H9 (cell line): ENCODE measurements around the gene OR10V1. TPM values are rescaled to one million over a fixed set of nuclear protein-coding genes. Genes with fewer than 3 reads are reported as not detected.

Experiments
- DNase-seq: peaks from one replicate; pipeline ENCODE4 v3.0.0-alpha.2; 2017
- H2AFZ ChIP-seq: one replicate; pipeline ENCODE4 v1.6.1; 2013; ENCODE audit warnings: mild to moderate bottlenecking, low read length, control low read depth, moderate library complexity
- H2AK5ac ChIP-seq: 2 replicates; pipeline ENCODE4 v1.6.1; 2013; ENCODE audit warnings: low read length, control low read depth, mixed read lengths; ENCODE audit not compliant: insufficient read length
- H2BK120ac ChIP-seq: one replicate; pipeline ENCODE4 v1.6.1; 2013; ENCODE audit warnings: low read depth, mild to moderate bottlenecking, low read length, control low read depth, inconsistent platforms; ENCODE audit not compliant: poor library complexity, severe bottlenecking
- H2BK12ac ChIP-seq: 2 replicates; pipeline ENCODE4 v1.6.1; 2013; ENCODE audit warnings: low read length, control low read depth, mixed read lengths, low read depth; ENCODE audit not compliant: insufficient read length
- H2BK15ac ChIP-seq: 2 replicates; pipeline ENCODE4 v1.6.1; 2013; ENCODE audit warnings: low read depth, low read length, control low read depth
- H2BK20ac ChIP-seq: one replicate; pipeline ENCODE4 v1.6.1; 2013; ENCODE audit warnings: low read depth, mild to moderate bottlenecking, low read length, control low read depth, inconsistent platforms; ENCODE audit not compliant: poor library complexity, severe bottlenecking
- H2BK5ac ChIP-seq: 2 replicates; pipeline ENCODE4 v1.6.1; 2013; ENCODE audit warnings: low read length, control low read depth, mixed read lengths; ENCODE audit not compliant: insufficient read length
- H3K14ac ChIP-seq: 2 replicates; pipeline ENCODE4 v1.6.1; 2013; ENCODE audit warnings: low read length, control low read depth; ENCODE audit not compliant: insufficient read depth
- H3K18ac ChIP-seq: 2 replicates; pipeline ENCODE4 v1.6.1; 2013; ENCODE audit warnings: low read depth, mild to moderate bottlenecking, mixed read lengths, low read length, control low read depth; ENCODE audit not compliant: insufficient read length
- H3K23ac ChIP-seq: 2 replicates; pipeline ENCODE4 v1.6.1; 2013; ENCODE audit warnings: low read length, control low read depth, mixed read lengths, low read depth; ENCODE audit not compliant: insufficient read length
- H3K23me2 ChIP-seq: 2 replicates; pipeline ENCODE4 v1.6.1; 2013; ENCODE audit warnings: low read depth, mild to moderate bottlenecking, mixed read lengths, low read length, control low read depth; ENCODE audit not compliant: insufficient read length, poor library complexity, severe bottlenecking
- H3K27ac ChIP-seq: 2 replicates; pipeline ENCODE4 v1.5.1; 2013; ENCODE audit warnings: low read length, control low read depth, mixed read lengths, low read depth; ENCODE audit not compliant: insufficient read length
- H3K27me3 ChIP-seq: 2 replicates; pipeline ENCODE4 v1.6.1; 2013; ENCODE audit warnings: low read length, control low read depth, inconsistent platforms; ENCODE audit not compliant: insufficient read depth
- H3K4ac ChIP-seq: 2 replicates; pipeline ENCODE4 v1.6.1; 2013; ENCODE audit warnings: low read depth, mild to moderate bottlenecking, control low read depth, inconsistent platforms, low read length, moderate library complexity
- H3K4me1 ChIP-seq: 2 replicates; pipeline ENCODE4 v1.6.1; 2013; ENCODE audit warnings: low read length, control low read depth, inconsistent platforms; ENCODE audit not compliant: insufficient read depth
- H3K4me2 ChIP-seq: 2 replicates; pipeline ENCODE4 v1.6.1; 2013; ENCODE audit warnings: low read length, control low read depth, mixed read lengths; ENCODE audit not compliant: insufficient read length, insufficient read depth
- H3K56ac ChIP-seq: 2 replicates; pipeline ENCODE4 v1.6.1; 2013; ENCODE audit warnings: low read depth, mild to moderate bottlenecking, mixed read lengths, low read length, control low read depth; ENCODE audit not compliant: insufficient read length
- H3K79me1 ChIP-seq: 2 replicates; pipeline ENCODE4 v1.6.1; 2013; ENCODE audit warnings: low read depth, mild to moderate bottlenecking, moderate library complexity, low read length, control low read depth, inconsistent platforms; ENCODE audit not compliant: insufficient read depth, poor library complexity, severe bottlenecking
- H3K79me2 ChIP-seq: 2 replicates; pipeline ENCODE4 v1.6.1; 2013; ENCODE audit warnings: low read length, control low read depth, inconsistent platforms; ENCODE audit not compliant: insufficient read depth
- H3K9ac ChIP-seq: 2 replicates; pipeline ENCODE4 v1.6.1; 2013; ENCODE audit warnings: low read length, control low read depth, mixed read lengths; ENCODE audit not compliant: insufficient read length; ENCODE audit errors: extremely low read depth
- H3K9me3 ChIP-seq: one replicate; pipeline ENCODE4 v1.6.1; 2013; ENCODE audit warnings: low read depth, low read length, inconsistent platforms; ENCODE audit not compliant: control insufficient read depth
- H3T11ph ChIP-seq: one replicate; pipeline ENCODE4 v1.6.1; 2013; ENCODE audit warnings: mild to moderate bottlenecking, low read length, control low read depth, inconsistent platforms
- H4K20me1 ChIP-seq: one replicate; pipeline ENCODE4 v1.6.1; 2013; ENCODE audit not compliant: control insufficient read depth, insufficient read length, insufficient read depth
- H4K5ac ChIP-seq: 2 replicates; pipeline ENCODE4 v1.6.1; 2013; ENCODE audit warnings: low read depth, mild to moderate bottlenecking, mixed read lengths, low read length, control low read depth; ENCODE audit not compliant: insufficient read length
- H4K8ac ChIP-seq: replicated peaks from 2 replicates; pipeline ENCODE4 v1.6.1; 2013; ENCODE audit warnings: low read length, control low read depth, mixed read lengths, low read depth; ENCODE audit not compliant: insufficient read length
- H4K91ac ChIP-seq: 2 replicates; pipeline ENCODE4 v1.6.1; 2013; ENCODE audit warnings: low read depth, mild to moderate bottlenecking, moderate library complexity, mixed read lengths, low read length, control low read depth; ENCODE audit not compliant: insufficient read length
- H3K27ac Mint-ChIP-seq, 3 experiments: 2 replicates in 2 of 3; 3 replicates in 1 of 3; pipeline ENCODE4 v1.8.0; 2020 to 2021; ENCODE audit warnings: mixed read lengths in 3 of 3, mild to moderate bottlenecking in 1 of 3, moderate library complexity in 1 of 3
- H3K27me3 Mint-ChIP-seq: 2 replicates; pipeline ENCODE4 v1.8.0; 2021; ENCODE audit warnings: low read depth, mild to moderate bottlenecking, moderate library complexity, mixed read lengths
- H3K36me3 Mint-ChIP-seq, 3 experiments: 2 replicates in 2 of 3; 3 replicates in 1 of 3; pipeline ENCODE4 v1.8.0; 2020 to 2021; ENCODE audit warnings: low read depth in 3 of 3, mixed read lengths in 3 of 3; ENCODE audit not compliant: insufficient read depth in 1 of 3
- H3K4me1 Mint-ChIP-seq, 2 experiments: 2 replicates each; pipeline ENCODE4 v1.8.0; 2020; ENCODE audit warnings: mixed read lengths in 2 of 2
- H3K4me3 Mint-ChIP-seq, 2 experiments: 2 replicates in 1 of 2; 3 replicates in 1 of 2; pipeline ENCODE4 v1.8.0; 2020 to 2021; ENCODE audit warnings: mild to moderate bottlenecking in 2 of 2, mixed read lengths in 2 of 2, moderate library complexity in 1 of 2
- H3K9me3 Mint-ChIP-seq, 2 experiments: 2 replicates in 1 of 2; 3 replicates in 1 of 2; pipeline ENCODE4 v1.8.0; 2020; ENCODE audit warnings: mild to moderate bottlenecking in 2 of 2, mixed read lengths in 2 of 2, moderate library complexity in 1 of 2
- CTCF ChIP-seq: fragments of 200-600 bp; sonication (generic); conservative IDR thresholded peaks from 3 replicates; pipeline ENCODE4 v1.8.0; 2021; ENCODE audit warnings: antibody characterized with exemption, mild to moderate bottlenecking
- total RNA-seq: library from RNA; stranded (reverse); gene quantifications from 2 replicates; pipeline ENCODE4 v1.2.1, GENCODE V29; 2021

OR10V1 gene
- total RNA-seq, 1 experiment from 2014 or later = not detected

DNA sequence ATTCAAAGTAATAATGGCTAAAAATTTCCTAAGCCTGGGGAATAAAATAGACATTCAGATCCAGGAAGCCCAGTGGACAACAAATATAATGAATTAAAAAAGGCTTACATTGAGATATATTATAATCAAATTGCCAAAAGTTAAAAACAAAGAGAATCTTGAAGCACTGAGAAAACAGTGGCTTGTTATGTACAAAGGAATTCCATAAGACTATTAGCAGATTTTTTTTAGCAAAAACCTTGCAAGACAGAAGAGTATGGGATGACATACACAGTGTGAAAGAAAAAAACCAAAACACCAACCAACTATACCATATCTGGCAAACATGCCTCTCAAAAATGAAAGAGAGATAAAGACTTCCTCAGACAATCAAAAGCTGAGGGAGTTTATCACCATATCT lies 20.7 kb downstream of the OR10V1 start:
- H3K14ac ChIP-seq = no peak overlapping the region
- TF ChIP-seq CTCF = no peak
- no peak overlapping the region for H3K4ac ChIP-seq
- H3K56ac ChIP-seq = no peak overlapping the region
- no peaks in the 10 kb centered on the region for H3K9me3 ChIP-seq
- no peak overlapping the region for H3K23ac ChIP-seq
- no peak overlapping the region for H3K18ac ChIP-seq
- H3K36me3 Mint-ChIP-seq = no peaks in the 10 kb centered on the region
- H3K4me3 Mint-ChIP-seq = no peak overlapping the region
- no peak overlapping the region for H3K4me2 ChIP-seq
- peaks cover 15 to 25% of the 10 kb centered on the region in 2 experiments for H3K9me3 Mint-ChIP-seq
- H2BK20ac ChIP-seq = no peak overlapping the region
- H3K79me2 ChIP-seq = no peaks in the 10 kb centered on the region
- H3K27me3 Mint-ChIP-seq = no peaks in the 10 kb centered on the region; the same call in none of the 2 replicates
- H2AK5ac ChIP-seq = no peak overlapping the region
- H3K27ac ChIP-seq = no peak overlapping the region
- H2BK12ac ChIP-seq = no peak overlapping the region
- H3K27me3 ChIP-seq = no peaks in the 10 kb centered on the region
- H3T11ph ChIP-seq = no peak overlapping the region
- H4K8ac ChIP-seq = no peak overlapping the region
- no peaks in the 10 kb centered on the region for H3K4me1 Mint-ChIP-seq
- H3K9ac ChIP-seq = no peak overlapping the region
- H3K27ac Mint-ChIP-seq = no peak overlapping the region
- H2AFZ ChIP-seq = no peak overlapping the region
- H4K20me1 ChIP-seq = no peaks in the 10 kb centered on the region
- DNase-seq = no peak
- H4K5ac ChIP-seq = no peak overlapping the region
- H4K91ac ChIP-seq = no peak overlapping the region
- no peaks in the 10 kb centered on the region for H3K79me1 ChIP-seq
- no peak overlapping the region for H2BK5ac ChIP-seq
- H2BK120ac ChIP-seq = no peak overlapping the region
- H3K4me1 ChIP-seq = no peaks in the 10 kb centered on the region
- no peaks in the 10 kb centered on the region for H3K23me2 ChIP-seq
- H2BK15ac ChIP-seq = no peak overlapping the region
